Measurements from ENCODE around the gene MINPP1. TPM values are rescaled to one million over a fixed set of nuclear protein-coding genes. Genes with fewer than 3 reads are reported as not detected.
A peak's percentile ranks its signal among the peaks of the same experiment; 100 is the strongest.

The MINPP1 gene
- total and polyA plus RNA-seq, 2 of the 4 experiments (the other 2 are of a cell fraction) = 11.7 to 14.4 TPM

GRCh38 chr10:87541114-87541513, 36.4 kb downstream of the MINPP1 start:
- Histone ChIP-seq H2AK5ac (ENCODE audit: low read depth, low read length) (no peak overlapping the region), H3K79me1 (ENCODE audit: low read depth in 1 of 2, low read length in 2 of 2) (peaks cover 33 to 51% of the 10 kb centered on the region in 2 experiments; a peak in 3 of 4 replicates), H3K27ac (ENCODE audit: insufficient read depth, low read length) (no peak overlapping the region), H3K27me3 (ENCODE audit: control insufficient read depth, insufficient read depth, low read length) (no peaks in the 10 kb centered on the region), H4K8ac (ENCODE audit: low read depth in 2 of 2, low read length in 2 of 2) (peak overlapping the region in 1 of 2 experiments; percentile 82; a peak in 1 of 4 replicates), H4K20me1 (ENCODE audit: insufficient read depth, low read length) (no peaks in the 10 kb centered on the region), H3K23ac (ENCODE audit: low read depth, low read length) (0 out of 2 replicates have a peak overlapping the region, but pooled peaks have one; percentile 47), H2AFZ (replicated peaks; ENCODE audit: low read length, poor library complexity) (no peak overlapping the region), H2BK15ac (ENCODE audit: low read depth, low read length) (0 out of 3 replicates have a peak overlapping the region, but pooled peaks have one; percentile 72), H3K4ac (ENCODE audit: low read depth, low read length) (peak overlapping the region; percentile 77; the same call in 1 of the 2 replicates), H2AK9ac (replicated peaks; ENCODE audit: low read depth, low read length, poor library complexity) (no peak overlapping the region), H4K5ac (ENCODE audit: low read depth, low read length) (peak overlapping the region; percentile 83; the same call in 1 of the 2 replicates), H3K4me1 (ENCODE audit: control insufficient read depth, insufficient read depth, low read length) (peaks cover 18% of the 10 kb centered on the region), H2BK120ac (ENCODE audit: low read depth, low read length) (peak overlapping the region; percentile 73; the same call in 1 of the 2 replicates), H2BK20ac (ENCODE audit: low read depth, low read length) (peak overlapping the region; percentile 84), H3K36me3 (ENCODE audit: control insufficient read depth, insufficient read depth, low read length) (peaks cover 11% of the 10 kb centered on the region), H3K9me1 (ENCODE audit: insufficient read depth, low read length) (peaks cover 10% of the 10 kb centered on the region), H3K56ac (ENCODE audit: extremely low read depth, insufficient read depth, low read length) (no peak overlapping the region), H2BK5ac (ENCODE audit: low read depth, low read length, poor library complexity, severe bottlenecking) (peak overlapping the region; percentile 78), H3K18ac (ENCODE audit: low read depth, low read length) (peak overlapping the region; percentile 50; the same call in 1 of the 2 replicates), H3K4me2 (ENCODE audit: low read depth, low read length) (no peak overlapping the region), H4K91ac (ENCODE audit: insufficient read depth, low read depth, low read length) (no peak overlapping the region), H3K9me3 (ENCODE audit: control insufficient read depth, insufficient read depth, low read length) (no peaks in the 10 kb centered on the region), H3K14ac (replicated peaks; ENCODE audit: low read depth, low read length) (no peak overlapping the region; the same call in 1 of the 2 replicates), H3K9ac (ENCODE audit: low read depth, low read length) (no peak overlapping the region), H3K4me3 (ENCODE audit: insufficient read depth, low read depth, low read length) (no peak overlapping the region)
- ChIA-PET POLR2A (ENCODE audit: unreplicated experiment) (no interaction called here), CTCF (interaction anchor here (0.7 to 0.9 kb wide), 2 partner anchors 10 to 27 kb away, joined by 3 to 4 read pairs; no protein-coding TSS in a partner anchor)
- no CpG with 5 or more reads among the region's 1 CpG for WGBS, 2 experiments (ENCODE audit: extremely low coverage in 2 of 2, insufficient read length in 1 of 2)
- dilution Hi-C loops (cut with HindIII; ENCODE audit: low sequenced_read_pairs, unreplicated experiment) = no loop called here
- TF ChIP-seq, protein P1, sequence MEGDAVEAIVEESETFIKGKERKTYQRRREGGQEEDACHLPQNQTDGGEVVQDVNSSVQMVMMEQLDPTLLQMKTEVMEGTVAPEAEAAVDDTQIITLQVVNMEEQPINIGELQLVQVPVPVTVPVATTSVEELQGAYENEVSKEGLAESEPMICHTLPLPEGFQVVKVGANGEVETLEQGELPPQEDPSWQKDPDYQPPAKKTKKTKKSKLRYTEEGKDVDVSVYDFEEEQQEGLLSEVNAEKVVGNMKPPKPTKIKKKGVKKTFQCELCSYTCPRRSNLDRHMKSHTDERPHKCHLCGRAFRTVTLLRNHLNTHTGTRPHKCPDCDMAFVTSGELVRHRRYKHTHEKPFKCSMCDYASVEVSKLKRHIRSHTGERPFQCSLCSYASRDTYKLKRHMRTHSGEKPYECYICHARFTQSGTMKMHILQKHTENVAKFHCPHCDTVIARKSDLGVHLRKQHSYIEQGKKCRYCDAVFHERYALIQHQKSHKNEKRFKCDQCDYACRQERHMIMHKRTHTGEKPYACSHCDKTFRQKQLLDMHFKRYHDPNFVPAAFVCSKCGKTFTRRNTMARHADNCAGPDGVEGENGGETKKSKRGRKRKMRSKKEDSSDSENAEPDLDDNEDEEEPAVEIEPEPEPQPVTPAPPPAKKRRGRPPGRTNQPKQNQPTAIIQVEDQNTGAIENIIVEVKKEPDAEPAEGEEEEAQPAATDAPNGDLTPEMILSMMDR (conservative IDR thresholded peaks at IDR 0.05; ENCODE audit: low read depth, low read length) = no peak
- peak; percentile 82 for TF ChIP-seq NFE2L2 (IDR thresholded peaks at IDR 0.05; ENCODE audit: low read depth, low read length)
- DNase-seq (peak; percentile 76), ATAC-seq (ENCODE audit: low read depth) (peak; percentile 21; the same call in 1 of the 2 replicates)
- intact Hi-C loops (cut with micrococcal nuclease) = no loop called here
- no TSS peak for BruUV-seq (replicated peaks)
- in situ Hi-C loops (cut with MboI; ENCODE audit: low sequenced_read_pairs) = loop anchor here (10.0 kb wide), 2 partner anchors 64 to 194 kb away; no protein-coding TSS in a partner anchor
